ENCODE measurements around the gene HDAC4.

The HDAC4 gene

GRCh38 chr2:239387811-239388210, 13.0 kb downstream of the HDAC4 start:
- Histone ChIP-seq H3K9me3 (ENCODE audit: control insufficient read depth, low read length) (no peaks in the 10 kb centered on the region), H3K4me3 (ENCODE audit: low read length) (no peak overlapping the region), H3K36me3 (ENCODE audit: control insufficient read depth, insufficient read depth, low read length, severe bottlenecking) (peaks cover 6% of the 10 kb centered on the region), H3K27me3 (replicated peaks; ENCODE audit: control insufficient read depth, insufficient read depth, low read length) (no peaks in the 10 kb centered on the region), H3K9ac (ENCODE audit: low read length) (no peak overlapping the region), H3K4me1 (ENCODE audit: control insufficient read depth, insufficient read depth, low read length) (no peaks in the 10 kb centered on the region)
- DNase-seq (ENCODE audit: low read depth): no peak

- no peaks in the 10 kb centered on the region for H3K4me1 ChIP-seq (ENCODE audit: control insufficient read depth, insufficient read depth, low read length)
- peaks cover 6% of the 10 kb centered on the region for H3K36me3 ChIP-seq (ENCODE audit: control insufficient read depth, insufficient read depth, low read length, severe bottlenecking)
- H3K4me3 ChIP-seq (ENCODE audit: low read length): no peak overlapping the region
- no peaks in the 10 kb centered on the region for H3K27me3 ChIP-seq (replicated peaks; ENCODE audit: control insufficient read depth, insufficient read depth, low read length)
- H3K9me3 ChIP-seq (ENCODE audit: control insufficient read depth, low read length): no peaks in the 10 kb centered on the region
- H3K9ac ChIP-seq (ENCODE audit: low read length): no peak overlapping the region
- no peak for DNase-seq (ENCODE audit: low read depth)
Observed at GRCh38 chr2:239386872-239387445, 13.9 kb downstream of the HDAC4 start.

GRCh38 chr2:239386001-239386670, 14.7 kb downstream of the HDAC4 start:
- DNase-seq (ENCODE audit: low read depth): no peak
- Histone ChIP-seq H3K27me3 (replicated peaks; ENCODE audit: control insufficient read depth, insufficient read depth, low read length) (no peaks in the 10 kb centered on the region), H3K4me3 (ENCODE audit: low read length) (no peak overlapping the region), H3K9me3 (ENCODE audit: control insufficient read depth, low read length) (no peaks in the 10 kb centered on the region), H3K4me1 (ENCODE audit: control insufficient read depth, insufficient read depth, low read length) (no peaks in the 10 kb centered on the region), H3K36me3 (ENCODE audit: control insufficient read depth, insufficient read depth, low read length, severe bottlenecking) (peaks cover 6% of the 10 kb centered on the region), H3K9ac (ENCODE audit: low read length) (no peak overlapping the region)

GRCh38 chr2:239385096-239386000, 15.5 kb downstream of the HDAC4 start:
- no peaks in the 10 kb centered on the region for H3K4me1 ChIP-seq (ENCODE audit: control insufficient read depth, insufficient read depth, low read length)
- no peaks in the 10 kb centered on the region for H3K27me3 ChIP-seq (replicated peaks; ENCODE audit: control insufficient read depth, insufficient read depth, low read length)
- no peak overlapping the region for H3K9ac ChIP-seq (ENCODE audit: low read length)
- DNase-seq (ENCODE audit: low read depth): no peak
- H3K4me3 ChIP-seq (ENCODE audit: low read length): no peak overlapping the region
- H3K9me3 ChIP-seq (ENCODE audit: control insufficient read depth, low read length): no peaks in the 10 kb centered on the region
- H3K36me3 ChIP-seq (ENCODE audit: control insufficient read depth, insufficient read depth, low read length, severe bottlenecking): peaks cover 6% of the 10 kb centered on the region

- Histone ChIP-seq H3K36me3 (ENCODE audit: control insufficient read depth, insufficient read depth, low read length, severe bottlenecking) (peaks cover 6% of the 10 kb centered on the region), H3K4me1 (ENCODE audit: control insufficient read depth, insufficient read depth, low read length) (no peaks in the 10 kb centered on the region), H3K9me3 (ENCODE audit: control insufficient read depth, low read length) (no peaks in the 10 kb centered on the region), H3K4me3 (ENCODE audit: low read length) (no peak overlapping the region), H3K27me3 (replicated peaks; ENCODE audit: control insufficient read depth, insufficient read depth, low read length) (no peaks in the 10 kb centered on the region), H3K9ac (ENCODE audit: low read length) (no peak overlapping the region)
- DNase-seq (ENCODE audit: low read depth): no peak
Observed at GRCh38 chr2:239383759-239384156, 17.1 kb downstream of the HDAC4 start.

- no peaks in the 10 kb centered on the region for H3K4me1 ChIP-seq (ENCODE audit: control insufficient read depth, insufficient read depth, low read length)
- H3K4me3 ChIP-seq (ENCODE audit: low read length): no peak overlapping the region
- H3K9ac ChIP-seq (ENCODE audit: low read length): no peak overlapping the region
- peaks cover 6% of the 10 kb centered on the region for H3K36me3 ChIP-seq (ENCODE audit: control insufficient read depth, insufficient read depth, low read length, severe bottlenecking)
- H3K27me3 ChIP-seq (replicated peaks; ENCODE audit: control insufficient read depth, insufficient read depth, low read length): no peaks in the 10 kb centered on the region
- no peak for DNase-seq (ENCODE audit: low read depth)
- no peaks in the 10 kb centered on the region for H3K9me3 ChIP-seq (ENCODE audit: control insufficient read depth, low read length)
Observed at GRCh38 chr2:239383036-239383758, 17.6 kb downstream of the HDAC4 start.

GRCh38 chr2:239382384-239382880, 18.4 kb downstream of the HDAC4 start:
- Histone ChIP-seq H3K4me3 (ENCODE audit: low read length) (no peak overlapping the region), H3K27me3 (replicated peaks; ENCODE audit: control insufficient read depth, insufficient read depth, low read length) (no peaks in the 10 kb centered on the region), H3K9ac (ENCODE audit: low read length) (no peak overlapping the region), H3K4me1 (ENCODE audit: control insufficient read depth, insufficient read depth, low read length) (no peaks in the 10 kb centered on the region), H3K9me3 (ENCODE audit: control insufficient read depth, low read length) (no peaks in the 10 kb centered on the region), H3K36me3 (ENCODE audit: control insufficient read depth, insufficient read depth, low read length, severe bottlenecking) (peaks cover 2% of the 10 kb centered on the region)
- DNase-seq (ENCODE audit: low read depth): no peak

GRCh38 chr2:239381709-239382134, 19.1 kb downstream of the HDAC4 start:
- Histone ChIP-seq H3K36me3 (ENCODE audit: control insufficient read depth, insufficient read depth, low read length, severe bottlenecking) (peaks cover 2% of the 10 kb centered on the region), H3K9me3 (ENCODE audit: control insufficient read depth, low read length) (no peaks in the 10 kb centered on the region), H3K9ac (ENCODE audit: low read length) (no peak overlapping the region), H3K4me3 (ENCODE audit: low read length) (no peak overlapping the region), H3K4me1 (ENCODE audit: control insufficient read depth, insufficient read depth, low read length) (no peaks in the 10 kb centered on the region), H3K27me3 (replicated peaks; ENCODE audit: control insufficient read depth, insufficient read depth, low read length) (no peaks in the 10 kb centered on the region)
- no peak for DNase-seq (ENCODE audit: low read depth)

- no peak for DNase-seq (ENCODE audit: low read depth)
- peaks cover 2% of the 10 kb centered on the region for H3K36me3 ChIP-seq (ENCODE audit: control insufficient read depth, insufficient read depth, low read length, severe bottlenecking)
- H3K9me3 ChIP-seq (ENCODE audit: control insufficient read depth, low read length): no peaks in the 10 kb centered on the region
- no peak overlapping the region for H3K9ac ChIP-seq (ENCODE audit: low read length)
- H3K27me3 ChIP-seq (replicated peaks; ENCODE audit: control insufficient read depth, insufficient read depth, low read length): no peaks in the 10 kb centered on the region
- no peak overlapping the region for H3K4me3 ChIP-seq (ENCODE audit: low read length)
- no peaks in the 10 kb centered on the region for H3K4me1 ChIP-seq (ENCODE audit: control insufficient read depth, insufficient read depth, low read length)
Observed at GRCh38 chr2:239380831-239381708, 19.8 kb downstream of the HDAC4 start.

GRCh38 chr2:239379641-239380170, 21.1 kb downstream of the HDAC4 start:
- no peak for DNase-seq (ENCODE audit: low read depth)
- Histone ChIP-seq H3K27me3 (replicated peaks; ENCODE audit: control insufficient read depth, insufficient read depth, low read length) (no peaks in the 10 kb centered on the region), H3K36me3 (ENCODE audit: control insufficient read depth, insufficient read depth, low read length, severe bottlenecking) (no peaks in the 10 kb centered on the region), H3K4me3 (ENCODE audit: low read length) (no peak overlapping the region), H3K9ac (ENCODE audit: low read length) (no peak overlapping the region), H3K4me1 (ENCODE audit: control insufficient read depth, insufficient read depth, low read length) (no peaks in the 10 kb centered on the region), H3K9me3 (ENCODE audit: control insufficient read depth, low read length) (no peaks in the 10 kb centered on the region)

Measured in adipocyte (in vitro differentiated cells).